NB4 (cell line): ENCODE results near the gene SPHK1.

Experiments used
- CTCF ChIP-seq: IDR thresholded peaks from one replicate; pipeline ENCODE4 v1.5.1; 2012; ENCODE audit warnings: low read depth, low read length
- POLR2A ChIP-seq: IDR thresholded peaks from 2 replicates; pipeline ENCODE4 v1.6.1; 2011; ENCODE audit warnings: mild to moderate bottlenecking; ENCODE audit not compliant: insufficient read length; ENCODE audit errors: extremely low read depth

- no peak for TF ChIP-seq CTCF
- TF ChIP-seq POLR2A = no peak
Observed at GRCh38 chr17:76353004-76353598, 31.3 kb upstream of the SPHK1 start.
